Upper lobe of left lung (tissue), 4 donors: Measurements from ENCODE around the gene MAST4.

Experiments used
- CTCF ChIP-seq, 6 experiments: fragments of 450-650 bp in 4 of 6; fragments of 200-600 bp in 2 of 6; sonication (generic) in 2 of 6; IDR thresholded peaks; one replicate each; pipeline ENCODE4 v1.5.1; 2016 to 2019; ENCODE audit warnings: antibody characterized with exemption in 6 of 6
- POLR2A ChIP-seq, 4 donors: fragments of 450-650 bp; IDR thresholded peaks; one replicate each; pipeline ENCODE4 v1.5.1; 2016 to 2017; ENCODE audit warnings: antibody characterized with exemption in 4 of 4, mild to moderate bottlenecking in 2 of 4

DNA sequence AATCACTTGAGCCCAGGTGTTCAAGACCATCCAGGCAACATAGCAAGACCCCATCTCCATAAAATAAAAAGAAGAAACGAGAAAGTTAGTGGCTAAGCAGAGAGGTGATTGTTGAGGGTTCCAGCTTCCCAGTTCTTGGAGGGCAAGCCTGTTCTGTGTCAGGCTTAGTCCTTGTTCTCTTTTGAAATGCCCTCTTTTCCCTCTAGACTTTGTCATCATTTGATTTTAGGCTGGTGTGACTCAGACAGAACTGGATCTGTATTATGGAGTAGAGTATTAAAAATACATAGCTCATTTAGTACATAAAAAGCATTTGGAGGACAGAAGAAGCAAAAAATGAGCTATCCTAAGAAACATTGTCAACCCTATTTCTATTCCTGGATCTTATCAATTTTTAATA is 441.0 kb downstream of the MAST4 start:
- no peak for TF ChIP-seq CTCF (IDR thresholded peaks at IDR 0.05)
- TF ChIP-seq POLR2A (IDR thresholded peaks at IDR 0.05): no peak
